Measurements from ENCODE around the gene NLGN4X.

- TF ChIP-seq SIN3A (IDR thresholded peaks at IDR 0.05; ENCODE audit: borderline replicate concordance, insufficient read depth, low read depth, low read length) = no peak
- TF ChIP-seq CTCF (IDR thresholded peaks at IDR 0.05) = no peak
- no peak for TF ChIP-seq REST (IDR thresholded peaks at IDR 0.05; ENCODE audit: insufficient read depth in 1 of 2, low read depth in 2 of 2, low read length in 1 of 2)
- no peak for TF ChIP-seq POLR2AphosphoS5 (IDR thresholded peaks at IDR 0.05; ENCODE audit: low read depth, low read length)
- TF ChIP-seq TCF7L2 (IDR thresholded peaks at IDR 0.05; ENCODE audit: low read depth, low read length) = no peak
These were observed 300.4 kb downstream of the NLGN4X start for GRCh38 chrX:5928224-5928623.
